ENCODE results near the gene APOBEC3F.
"Not testable (repeated sequence)": the region's sequence is repeated elsewhere in the genome, so short reads cannot be mapped to it uniquely, and the experiment has no call there.

APOBEC3F gene

DNA sequence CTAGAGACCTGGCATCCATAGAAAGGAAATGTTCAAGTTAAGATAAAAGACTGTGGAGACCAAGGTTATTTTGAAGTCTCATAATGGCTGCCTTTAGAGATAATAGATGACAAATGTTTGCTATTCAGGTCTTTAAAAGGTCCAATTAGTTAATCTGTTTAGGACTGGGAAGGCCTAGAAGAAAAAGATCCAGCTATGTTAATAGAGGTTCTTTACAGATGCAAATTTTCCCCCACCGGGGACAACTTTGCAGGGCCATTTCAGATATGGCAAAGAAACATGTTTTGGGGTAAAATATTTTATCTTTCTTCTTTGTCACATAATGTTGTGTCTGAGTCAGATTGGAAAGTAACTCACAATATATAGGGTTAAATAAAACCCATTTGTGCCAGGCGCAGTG lies 33.3 kb downstream of the APOBEC3F start:
- DNase-seq (ENCODE audit: low spot score), result no peak

DNA sequence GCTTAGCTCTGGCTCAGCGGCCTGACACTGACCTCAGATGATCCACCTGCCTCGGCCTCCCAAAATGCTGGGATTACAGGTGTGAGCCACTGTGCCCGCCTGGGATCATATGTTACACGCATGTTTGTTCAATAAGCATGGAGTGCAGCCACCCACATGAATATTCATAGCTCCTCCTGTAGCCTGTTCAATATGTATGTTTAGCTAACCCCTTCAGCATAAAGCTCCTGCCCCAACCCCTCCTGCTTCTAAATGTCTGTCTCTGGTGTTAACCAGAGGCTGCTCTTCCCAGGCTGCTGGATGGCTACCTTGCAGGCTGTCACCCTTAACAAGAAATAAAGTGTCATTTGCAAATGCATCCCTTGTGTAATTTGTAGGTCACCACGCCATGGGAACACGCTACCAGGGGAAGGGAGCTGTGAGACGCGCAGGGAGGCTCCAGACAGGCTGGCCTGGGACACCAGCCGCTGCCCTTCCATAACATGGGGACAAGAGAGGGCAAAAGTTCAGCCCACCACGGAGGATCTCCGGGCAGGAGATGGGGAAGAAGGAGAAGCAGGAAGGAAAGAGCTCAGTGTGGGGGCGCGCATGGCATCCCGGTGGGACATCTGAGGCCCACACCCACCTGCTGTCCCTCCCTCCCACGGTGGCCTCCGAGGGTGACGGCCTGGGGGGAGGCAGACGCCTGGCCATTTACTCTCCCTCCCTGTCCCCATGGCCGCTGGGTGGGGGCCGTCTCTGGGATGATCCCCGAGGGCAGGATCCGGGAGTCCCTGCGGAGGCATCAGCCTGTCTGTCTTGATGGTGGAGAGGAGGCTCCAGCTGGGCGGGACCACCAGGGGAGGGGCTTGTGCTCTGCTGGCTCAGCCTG lies 35.7 kb downstream of the APOBEC3F start:
- not testable (repeated sequence) for DNase-seq (ENCODE audit: low spot score)

GRCh38 chr22:39077026-39077840 lies 36.6 kb downstream of the APOBEC3F start, which contains the start of gene APOBEC3G:
APOBEC3G (plus strand) TSS chr22:39077275; CDS start chr22:39077362, 87 bp downstream.
- not testable (repeated sequence) for DNase-seq (ENCODE audit: low spot score)

DNA sequence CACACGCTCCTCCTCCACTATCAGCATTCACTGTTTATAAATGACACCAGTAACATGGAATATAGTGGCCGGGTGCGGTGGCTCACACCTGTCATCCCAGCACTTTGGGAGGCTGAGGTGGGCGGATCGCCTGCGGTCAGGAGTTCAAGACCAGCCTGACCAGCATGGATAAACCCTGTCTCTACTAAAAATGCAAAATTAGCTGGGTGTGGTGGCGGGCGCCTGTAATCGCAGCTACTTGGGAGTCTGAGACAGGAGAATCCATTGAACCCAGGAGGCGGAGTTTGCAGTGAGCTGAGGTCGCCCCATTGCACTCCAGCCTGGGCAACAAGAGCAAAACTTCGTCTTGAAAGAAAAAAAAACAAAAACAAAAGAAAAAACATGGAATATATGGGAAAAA lies 37.2 kb downstream of the APOBEC3F start:
- DNase-seq (ENCODE audit: low spot score), result not testable (repeated sequence)

DNA sequence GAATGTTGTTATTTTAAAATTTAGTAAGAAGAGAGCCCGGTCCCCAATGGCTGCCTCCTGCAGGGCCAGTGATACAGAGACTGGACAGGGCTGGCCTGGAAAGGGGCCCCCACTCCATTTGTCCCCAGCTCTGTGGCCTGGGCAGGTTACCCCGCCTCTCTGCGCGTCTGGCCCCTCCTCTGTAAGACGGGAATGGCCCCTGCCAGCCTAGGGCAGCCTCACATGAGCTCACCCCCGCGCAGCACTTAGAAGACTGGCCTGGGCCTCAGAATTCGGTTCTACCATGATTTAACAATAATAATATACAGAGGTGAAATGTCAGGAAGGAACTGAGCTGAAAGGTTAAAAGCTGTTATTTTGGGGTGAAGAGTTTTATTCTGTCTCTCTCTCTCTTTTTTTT lies 37.7 kb downstream of the APOBEC3F start:
- no peak for DNase-seq (ENCODE audit: low spot score)

- not testable (repeated sequence) for DNase-seq (ENCODE audit: low spot score)
Measured at GRCh38 chr22:39079054-39079637, 38.5 kb downstream of the APOBEC3F start.

- no peak for DNase-seq (ENCODE audit: low spot score)
Measured at GRCh38 chr22:39080052-39080762, 39.5 kb downstream of the APOBEC3F start.

DNA sequence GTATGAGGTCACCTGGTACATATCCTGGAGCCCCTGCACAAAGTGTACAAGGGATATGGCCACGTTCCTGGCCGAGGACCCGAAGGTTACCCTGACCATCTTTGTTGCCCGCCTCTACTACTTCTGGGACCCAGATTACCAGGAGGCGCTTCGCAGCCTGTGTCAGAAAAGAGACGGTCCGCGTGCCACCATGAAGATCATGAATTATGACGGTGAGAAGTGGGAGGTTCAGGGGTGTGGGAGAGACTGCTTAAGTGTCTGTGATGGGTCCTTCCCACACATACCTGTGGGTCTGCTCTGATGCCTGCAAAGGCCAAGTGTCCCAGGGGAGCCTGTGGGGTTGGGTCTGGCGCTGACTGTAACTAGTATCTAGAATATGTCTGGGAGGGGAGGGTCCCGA lies 40.4 kb downstream of the APOBEC3F start:
- DNase-seq (ENCODE audit: low spot score), result no peak

GRCh38 chr22:39081598-39081997 lies 40.9 kb downstream of the APOBEC3F start:
- no peak for DNase-seq (ENCODE audit: low spot score)

DNA sequence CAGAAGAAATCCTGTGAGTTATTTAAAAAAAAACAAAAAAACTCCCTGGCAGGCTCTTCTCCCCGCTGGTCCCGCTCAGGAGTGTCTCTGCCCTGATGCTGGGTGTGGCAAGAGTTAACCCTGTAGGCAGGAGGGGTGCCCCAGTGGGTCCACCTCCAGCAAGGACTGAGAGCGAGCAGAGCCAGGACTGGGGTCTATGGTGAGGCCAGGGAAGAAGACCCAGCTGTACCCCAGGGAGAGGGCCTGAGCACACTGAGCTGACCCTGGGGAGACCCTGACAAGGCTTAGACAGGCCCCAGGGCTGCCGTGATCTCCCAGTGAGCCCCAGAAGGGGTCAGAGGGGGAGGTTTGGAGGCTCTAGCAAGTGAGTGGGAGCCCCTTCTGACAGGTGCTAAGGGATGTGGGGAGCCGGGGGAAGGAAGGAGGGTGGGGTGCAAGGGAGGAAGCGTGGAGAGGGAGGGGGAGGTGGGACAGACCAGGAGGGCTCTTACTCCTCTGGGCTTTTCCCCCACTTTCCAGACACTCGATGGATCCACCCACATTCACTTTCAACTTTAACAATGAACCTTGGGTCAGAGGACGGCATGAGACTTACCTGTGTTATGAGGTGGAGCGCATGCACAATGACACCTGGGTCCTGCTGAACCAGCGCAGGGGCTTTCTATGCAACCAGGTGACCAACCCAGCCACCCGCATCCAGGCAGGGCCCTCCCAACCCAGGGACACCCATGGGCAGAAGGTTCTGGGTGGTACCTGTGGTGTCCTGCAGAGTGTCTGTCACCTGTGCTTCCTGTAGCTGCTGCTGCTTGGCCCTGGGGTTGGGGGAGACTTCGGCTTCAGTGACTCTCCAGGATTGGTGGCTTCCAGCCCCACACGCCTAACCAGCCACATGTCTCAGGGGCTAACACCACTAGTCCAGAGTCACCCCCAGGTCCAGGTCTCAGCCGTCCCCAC lies 42.8 kb downstream of the APOBEC3F start:
- no peak for DNase-seq (ENCODE audit: low spot score)

DNA sequence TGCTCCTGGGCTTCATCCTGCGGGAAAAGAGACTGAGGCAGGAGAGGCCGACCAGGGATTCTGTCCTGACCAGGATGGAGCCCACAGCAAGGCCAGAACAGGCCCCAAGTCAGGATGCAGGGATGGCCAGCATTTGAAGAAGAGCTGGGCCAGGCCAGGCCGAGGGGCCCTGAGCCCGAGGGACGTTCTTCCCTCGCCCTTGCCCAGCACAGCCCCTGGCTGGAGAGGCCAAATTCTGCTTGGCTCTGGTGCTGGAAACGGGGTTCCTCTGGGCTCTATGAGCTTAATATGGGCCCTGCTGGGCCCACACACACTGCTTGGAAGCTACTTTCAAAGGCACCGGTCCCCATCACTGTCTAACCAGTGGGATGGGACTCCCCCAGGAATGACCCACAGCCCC lies 44.0 kb downstream of the APOBEC3F start:
- DNase-seq (ENCODE audit: low spot score), result no peak

DNA sequence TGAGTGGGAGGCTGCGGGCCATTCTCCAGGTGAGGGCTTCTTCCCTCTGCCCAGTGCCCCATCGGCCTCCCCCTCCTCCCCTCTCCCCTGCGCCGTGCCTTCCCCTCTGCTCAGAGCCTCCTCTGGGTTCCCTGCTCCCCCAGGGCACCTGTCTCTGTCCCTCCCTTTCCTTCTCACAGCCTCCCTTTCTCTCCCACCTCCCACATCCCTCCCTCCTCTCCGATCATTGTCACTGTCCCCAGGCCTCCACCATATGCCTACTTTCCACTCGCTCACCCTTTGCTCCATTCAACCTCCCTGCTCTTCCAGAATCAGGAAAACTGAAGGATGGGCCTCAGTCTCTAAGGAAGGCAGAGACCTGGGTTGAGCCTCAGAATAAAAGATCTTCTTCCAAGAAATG lies 46.4 kb downstream of the APOBEC3F start:
- DNase-seq (ENCODE audit: low spot score), result no peak

GRCh38 chr22:39087881-39088684 lies 47.4 kb downstream of the APOBEC3F start:
- DNase-seq (ENCODE audit: low spot score), result no peak

DNA sequence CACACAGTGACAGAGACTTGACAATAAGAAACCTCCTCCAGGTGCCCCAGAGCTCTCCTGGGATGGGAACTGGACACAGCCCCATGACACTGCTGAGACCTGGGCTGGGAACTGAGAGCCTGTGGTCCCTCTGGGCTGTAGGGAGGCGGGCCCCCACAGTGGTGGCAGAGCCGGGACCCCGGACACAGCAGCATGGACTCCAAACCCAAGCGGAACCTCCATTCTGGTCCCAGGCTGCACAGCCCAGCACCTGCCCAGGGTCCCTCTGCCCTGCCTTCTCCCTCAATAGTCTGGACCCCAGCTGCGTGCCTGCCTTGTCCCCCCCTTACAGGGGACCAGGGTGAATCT lies 48.0 kb downstream of the APOBEC3F start:
- DNase-seq (ENCODE audit: low spot score), result no peak

DNA sequence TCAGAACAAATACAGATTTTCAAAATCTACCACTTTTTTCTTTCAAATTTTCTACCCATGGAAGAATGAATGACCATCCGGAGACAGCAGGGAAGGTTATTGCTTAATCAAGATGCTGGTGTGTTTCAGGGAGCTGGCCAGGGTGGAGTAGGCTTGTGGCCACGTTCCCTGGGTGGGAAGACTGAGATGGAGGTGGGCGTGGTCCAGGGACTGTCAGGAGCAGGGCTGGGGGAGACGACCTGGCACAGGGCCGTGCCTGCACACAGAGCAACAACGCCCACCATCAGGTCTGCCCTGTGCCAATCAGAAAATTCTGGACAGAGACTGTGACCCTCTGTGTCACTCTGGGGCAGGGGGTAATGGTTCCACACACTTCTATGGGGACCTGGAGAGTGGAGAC lies 49.3 kb downstream of the APOBEC3F start:
- no peak for DNase-seq (ENCODE audit: low spot score)

DNA sequence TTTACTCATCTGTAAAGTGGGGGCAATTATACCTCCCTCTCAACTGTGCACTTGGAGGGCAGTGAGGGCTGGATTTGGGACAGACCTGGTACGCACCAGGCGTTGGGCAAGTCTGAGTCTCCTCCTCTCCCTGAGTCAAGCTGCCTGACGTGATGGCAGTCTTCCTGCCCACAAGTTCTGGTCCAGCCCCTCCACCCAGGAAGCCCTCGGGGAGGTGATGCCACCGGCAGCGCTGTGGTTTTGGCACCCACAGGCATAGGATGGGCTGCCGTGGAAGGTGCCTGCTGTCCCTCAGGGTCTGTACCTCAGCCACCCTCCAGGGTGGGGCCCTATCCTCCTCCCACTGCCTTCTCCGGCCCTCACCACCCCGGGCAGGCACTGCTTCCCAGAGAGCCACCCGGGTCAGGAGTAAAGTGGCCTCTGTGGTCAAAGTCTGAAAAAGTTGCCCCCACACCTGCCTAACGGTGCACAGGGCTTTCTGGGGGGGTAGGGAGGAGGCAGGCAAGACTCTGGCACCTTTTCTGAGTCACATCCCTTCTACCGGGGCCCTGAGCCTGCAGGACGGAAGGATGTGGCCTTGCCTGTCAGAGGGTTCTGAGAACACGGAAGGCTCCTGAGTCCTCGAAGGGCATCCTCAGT lies 49.9 kb downstream of the APOBEC3F start:
- no peak for DNase-seq (ENCODE audit: low spot score)

DNA sequence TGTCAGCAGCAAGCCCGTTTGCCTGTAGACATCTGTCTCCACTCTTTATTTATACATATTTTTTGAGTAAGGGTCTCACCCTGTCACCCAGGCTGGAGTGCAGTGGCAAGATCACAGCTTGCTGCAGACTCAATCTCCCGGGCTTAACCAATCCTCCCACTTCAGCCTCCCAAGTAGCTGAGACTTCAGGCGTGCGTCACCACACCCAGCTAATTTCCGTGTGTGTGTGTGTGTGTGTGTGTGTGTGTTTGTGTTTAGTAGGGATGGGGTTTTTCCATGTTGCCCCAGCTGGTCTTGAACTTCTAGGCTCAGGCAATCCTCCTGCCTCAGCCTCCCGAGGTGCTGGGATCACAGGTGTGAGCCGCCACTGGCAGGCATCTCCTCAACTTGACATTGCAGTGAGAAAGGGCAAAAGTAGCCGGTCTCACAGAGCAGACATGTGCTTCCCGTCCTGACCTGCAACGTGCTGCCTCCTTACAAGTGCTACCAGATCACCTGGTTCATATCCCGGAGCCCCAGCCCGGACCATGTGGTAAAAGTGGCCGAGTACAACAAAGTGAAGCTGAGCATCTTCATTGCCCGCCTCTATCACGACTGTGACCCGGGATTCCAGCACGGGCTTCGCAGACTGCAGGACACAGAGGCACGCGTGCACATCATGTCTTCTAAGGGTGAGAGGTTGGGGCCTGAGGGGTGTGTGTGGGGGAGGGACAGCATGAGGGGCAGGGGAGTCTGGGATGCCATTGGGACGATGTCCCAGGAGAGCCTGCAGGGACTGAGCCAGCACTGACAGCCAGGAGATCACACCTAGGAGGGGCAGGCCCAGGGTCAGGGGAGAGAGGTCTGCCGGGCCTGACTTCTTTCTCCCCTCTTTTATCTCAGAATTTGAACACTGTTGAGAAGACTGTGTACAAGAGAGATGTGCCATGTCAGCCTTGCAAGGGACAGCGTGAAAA lies 50.7 kb downstream of the APOBEC3F start:
- DNase-seq (ENCODE audit: low spot score), result no peak

GRCh38 chr22:39092111-39092862 lies 51.6 kb downstream of the APOBEC3F start:
- DNase-seq (ENCODE audit: low spot score), result no peak

Measured in COLO829 (cell line).